ENCODE data around the gene FRMD8. TPM values are rescaled to one million over a fixed set of nuclear protein-coding genes. Genes with fewer than 3 reads are reported as not detected.

FRMD8 gene
- total RNA-seq, 2 donors from 2014 or later = 20.0 to 46.8 TPM

- WGBS, 2 donors = 75 to 84% methylated on average over 5 of the region's 5 CpGs
- H3K27me3 ChIP-seq = no peaks in the 10 kb centered on the region
- H3K27ac ChIP-seq = peak overlapping the region in 2 of 4 donors; percentile 22 to 48
- intact Hi-C loops (cut with DNase I) = no loop called here
- DNase-seq (no peak), ATAC-seq (no peak)
- H3K4me1 ChIP-seq = peaks cover 74% of the 10 kb centered on the region
- peaks cover 5 to 24% of the 10 kb centered on the region in 2 donors for H3K36me3 ChIP-seq (replicated peaks in 1 of 2; ENCODE audit: insufficient read depth in 1 of 2, low read depth in 2 of 2)
- H3K9me3 ChIP-seq = no peaks in the 10 kb centered on the region
- TF ChIP-seq POLR2A (IDR thresholded peaks at IDR 0.05) = peak in 2 of 3 donors; percentile 7 to 25
- no peak for TF ChIP-seq CTCF (IDR thresholded peaks at IDR 0.05)
- no peak overlapping the region for H3K4me3 ChIP-seq
Measured at GRCh38 chr11:65436412-65437032, 50.1 kb downstream of the FRMD8 start.

- Histone ChIP-seq H3K27me3 (no peaks in the 10 kb centered on the region), H3K36me3 (replicated peaks in 1 of 2; ENCODE audit: insufficient read depth in 1 of 2, low read depth in 2 of 2) (peaks cover 5 to 26% of the 10 kb centered on the region in 2 donors), H3K27ac (peak overlapping the region in 3 of 4 donors; percentile 14 to 34 (median 22)), H3K9me3 (no peaks in the 10 kb centered on the region), H3K4me1 (peaks cover 78% of the 10 kb centered on the region), H3K4me3 (no peak overlapping the region)
- no peak for TF ChIP-seq CTCF (IDR thresholded peaks at IDR 0.05)
- peak in 1 of 3 donors; percentile 20 for TF ChIP-seq POLR2A (IDR thresholded peaks at IDR 0.05)
- intact Hi-C loops (cut with DNase I) = no loop called here
- no peak for ATAC-seq
- WGBS, 2 donors = 68 to 77% methylated on average over 14 of the region's 14 CpGs
- DNase-seq = no peak
Measured at GRCh38 chr11:65437436-65438227, 51.2 kb downstream of the FRMD8 start.

- H3K4me1 ChIP-seq = peaks cover 86% of the 10 kb centered on the region
- H3K4me3 ChIP-seq = no peak overlapping the region
- ATAC-seq (no peak), DNase-seq (no peak)
- peaks cover 5 to 26% of the 10 kb centered on the region in 2 donors for H3K36me3 ChIP-seq (replicated peaks in 1 of 2; ENCODE audit: insufficient read depth in 1 of 2, low read depth in 2 of 2)
- WGBS, 2 donors = 79 to 80% methylated on average over 9 of the region's 9 CpGs
- H3K27me3 ChIP-seq = no peaks in the 10 kb centered on the region
- no peak for TF ChIP-seq POLR2A (IDR thresholded peaks at IDR 0.05)
- TF ChIP-seq CTCF (IDR thresholded peaks at IDR 0.05) = no peak
- intact Hi-C loops (cut with DNase I) = no loop called here
- H3K27ac ChIP-seq = peak overlapping the region in 2 of 4 donors; percentile 6 to 34
- no peaks in the 10 kb centered on the region for H3K9me3 ChIP-seq
Measured at GRCh38 chr11:65438257-65439151, 52.1 kb downstream of the FRMD8 start.

- peak overlapping the region; percentile 6 to 66 (median 49) for H3K27ac ChIP-seq
- no peak overlapping the region for H3K4me3 ChIP-seq
- H3K36me3 ChIP-seq (replicated peaks in 1 of 2; ENCODE audit: insufficient read depth in 1 of 2, low read depth in 2 of 2) = peaks cover 4 to 27% of the 10 kb centered on the region in 2 donors
- no peaks in the 10 kb centered on the region for H3K9me3 ChIP-seq
- H3K27me3 ChIP-seq = no peaks in the 10 kb centered on the region
- TF ChIP-seq CTCF (IDR thresholded peaks at IDR 0.05) (no peak), POLR2A (IDR thresholded peaks at IDR 0.05) (no peak)
- ATAC-seq = no peak
- WGBS, 2 donors = 79 to 84% methylated on average over 7 of the region's 7 CpGs
- intact Hi-C loops (cut with DNase I) = no loop called here
- DNase-seq = no peak
- peaks cover 82% of the 10 kb centered on the region for H3K4me1 ChIP-seq
Measured at GRCh38 chr11:65439331-65440181, 53.1 kb downstream of the FRMD8 start.

Measured in body of pancreas (tissue), 4 donors.